ENCODE data around the gene CNEP1R1.

Gene CNEP1R1

DNA sequence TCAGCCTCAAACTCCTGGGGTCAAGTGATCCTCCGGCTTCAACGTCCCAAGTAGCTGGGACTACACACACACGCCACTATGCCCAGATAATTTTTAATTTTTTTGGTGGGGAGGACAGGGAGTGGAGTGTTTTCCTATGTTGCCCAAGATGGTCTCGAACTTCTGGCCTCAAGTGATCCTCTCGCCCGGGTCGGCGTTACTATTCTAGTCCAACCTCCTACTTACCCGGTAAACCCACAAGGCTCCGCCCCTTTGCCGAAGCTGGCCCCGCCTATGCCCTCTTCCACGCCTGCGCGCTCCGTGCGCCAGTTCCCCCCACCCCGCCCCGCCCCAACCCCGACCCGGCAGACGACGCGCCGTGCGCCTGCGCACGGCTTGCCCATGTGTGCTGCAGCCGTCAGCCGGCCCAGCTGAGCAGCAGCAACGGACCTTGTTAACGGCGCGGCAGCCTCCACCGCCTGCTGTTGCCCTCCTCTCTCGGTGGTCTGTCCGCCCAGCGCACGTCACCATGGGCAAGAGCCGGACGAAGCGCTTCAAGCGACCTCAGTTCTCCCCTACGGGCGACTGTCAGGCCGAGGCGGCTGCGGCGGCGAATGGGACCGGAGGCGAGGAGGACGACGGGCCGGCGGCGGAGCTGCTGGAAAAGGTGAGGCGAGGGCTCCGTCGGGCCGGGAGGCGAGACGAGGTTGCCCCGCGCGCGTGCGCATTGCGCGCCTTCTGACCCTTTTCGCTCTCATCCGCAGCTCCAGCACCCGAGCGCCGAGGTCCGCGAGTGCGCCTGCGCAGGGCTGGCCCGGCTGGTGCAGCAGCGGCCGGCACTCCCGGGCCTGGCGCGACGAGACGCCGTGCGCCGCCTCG, 40.8 kb downstream of the CNEP1R1 start, which contains the start of gene HEATR3:
Gene HEATR3 (plus strand): TSS at position 347 of the 858 bp plus-strand sequence. CDS start 162 bp downstream, at position 509.
- DNase-seq, result peak; percentile 92 to 94

- no peak for DNase-seq
Measured at GRCh38 chr16:50066482-50067289, 41.7 kb downstream of the CNEP1R1 start.

DNA sequence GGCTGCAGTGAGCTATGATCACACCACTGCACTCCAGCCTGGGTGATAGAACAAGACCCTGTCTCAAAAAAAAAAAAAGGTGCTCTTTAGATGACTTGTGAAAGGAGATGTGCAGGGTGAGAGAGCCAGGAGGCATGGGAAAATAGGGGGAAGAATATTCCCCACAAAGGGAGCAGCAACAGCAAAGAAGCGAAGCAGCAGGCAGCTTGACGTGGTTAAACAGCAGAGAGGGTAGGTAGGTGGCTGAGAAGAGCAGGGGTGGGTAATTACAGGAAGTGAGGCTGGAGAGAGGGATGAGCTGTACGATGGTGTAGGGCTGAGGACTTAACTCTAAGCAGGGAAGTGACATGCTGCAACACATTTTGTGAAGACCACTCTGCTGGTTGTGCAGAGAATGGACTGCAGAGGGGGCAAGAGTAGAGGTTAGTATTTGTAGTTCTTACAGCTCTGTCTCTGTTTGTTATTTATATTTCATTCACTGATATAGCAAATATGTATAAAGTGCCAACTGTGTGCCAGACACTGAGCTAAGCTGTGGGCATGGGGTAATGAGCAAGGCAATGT, 42.3 kb downstream of the CNEP1R1 start:
- peak; percentile 6 for DNase-seq

DNA sequence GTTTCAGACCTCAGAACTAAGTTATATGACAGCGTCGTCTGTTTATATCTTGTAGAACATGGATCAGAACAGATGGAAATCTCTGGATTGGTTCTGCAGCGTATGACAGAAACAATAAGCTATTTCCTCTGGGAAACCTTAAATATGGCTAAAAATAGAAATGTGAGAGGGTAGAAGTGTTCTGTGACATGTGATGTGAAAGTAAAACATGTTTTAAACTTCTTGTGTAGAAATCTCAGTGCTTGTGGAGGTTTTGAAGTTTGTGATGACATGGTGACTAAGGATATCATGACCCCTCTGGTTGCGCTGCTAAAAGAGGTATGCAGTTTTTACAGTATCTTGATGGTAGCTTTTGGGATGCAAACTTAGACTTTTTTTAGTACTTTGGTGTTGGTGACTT, 43.5 kb downstream of the CNEP1R1 start:
- no peak for DNase-seq

DNA sequence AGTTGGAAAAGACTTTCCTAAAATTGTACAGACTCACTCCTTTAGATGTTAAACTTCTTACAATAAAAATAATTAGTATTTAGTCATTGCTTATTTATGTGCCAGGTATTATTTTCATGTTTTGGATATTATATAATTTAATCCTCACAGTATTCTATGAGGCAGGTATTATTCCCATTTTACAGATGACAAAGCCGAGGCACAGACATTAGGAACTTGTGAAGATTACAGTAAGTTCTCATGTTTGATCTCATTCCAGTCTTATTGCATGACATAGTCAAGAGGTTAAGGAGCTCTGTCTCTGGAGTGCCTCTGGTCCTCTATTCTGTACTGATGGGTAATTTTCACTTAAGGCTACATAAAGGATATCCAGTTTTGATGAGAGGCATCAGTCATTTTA, 44.0 kb downstream of the CNEP1R1 start:
- DNase-seq, result no peak

- DNase-seq, result no peak
Measured at GRCh38 chr16:50071075-50071671, 46.1 kb downstream of the CNEP1R1 start.

- no peak for DNase-seq
Measured at GRCh38 chr16:50072730-50073129, 47.7 kb downstream of the CNEP1R1 start.

- no peak for DNase-seq
Measured at GRCh38 chr16:50079397-50080140, 54.5 kb downstream of the CNEP1R1 start.

DNA sequence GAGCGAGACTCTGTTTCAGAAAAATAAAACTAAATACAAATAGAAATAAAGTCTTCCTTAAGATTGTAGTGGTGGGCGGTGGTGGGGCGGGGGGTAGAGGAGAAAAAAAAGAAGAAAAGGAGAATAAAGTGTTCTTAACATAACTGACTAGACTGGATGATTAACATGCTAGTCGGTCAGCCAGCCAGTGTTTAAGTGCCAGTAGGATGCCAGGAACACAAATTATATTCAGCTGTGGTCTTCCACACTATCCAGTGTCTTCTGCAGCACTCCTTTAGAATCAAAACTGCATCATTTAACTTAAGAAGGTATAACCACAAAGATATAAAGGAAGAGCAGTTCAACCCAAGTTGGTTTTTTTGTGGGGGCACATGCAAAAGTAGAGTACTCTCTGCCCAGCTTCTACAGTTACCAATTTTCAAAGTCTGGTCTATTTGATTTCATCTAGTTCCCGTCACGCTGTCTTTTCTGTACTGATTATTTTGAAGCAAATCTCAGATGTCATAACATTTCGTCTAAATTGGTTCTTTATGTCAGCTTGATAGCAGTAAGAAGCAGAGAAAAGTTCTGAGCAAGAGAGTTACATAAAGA, 56.5 kb downstream of the CNEP1R1 start:
- no peak for DNase-seq

DNA sequence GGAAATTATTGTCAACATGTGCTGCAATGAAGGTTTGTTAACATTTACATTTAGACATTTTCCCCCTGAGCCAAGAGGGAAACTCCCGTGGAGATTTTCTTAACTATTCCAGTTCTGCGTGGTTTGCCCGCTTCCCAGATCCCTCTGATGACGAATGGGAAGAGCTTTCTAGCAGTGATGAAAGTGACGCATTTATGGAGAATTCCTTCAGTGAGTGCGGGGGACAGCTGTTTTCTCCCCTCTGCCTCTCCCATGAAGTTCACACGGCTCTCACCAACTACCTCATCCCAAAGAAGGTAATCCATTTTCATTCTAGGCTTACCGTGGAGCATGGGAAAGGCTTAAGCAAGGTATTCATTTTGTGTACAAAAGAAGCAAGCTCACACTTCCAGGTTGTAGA, 59.0 kb downstream of the CNEP1R1 start:
- no peak for DNase-seq

- DNase-seq, result no peak
Measured at GRCh38 chr16:50086176-50086575, 61.2 kb downstream of the CNEP1R1 start.

All from activated CD4-positive, alpha-beta T cell treated with anti-CD3 and anti-CD28 coated beads, Interleukin-2, amount 50 U/mL, for 4 hours (primary cell).